A549 treated with AZD9567 at 1 μM for 4 hours (cell line): ENCODE data around the gene DIO1. TPM values are rescaled to one million over a fixed set of nuclear protein-coding genes. Genes with fewer than 3 reads are reported as not detected.

Experiments
- total RNA-seq: library from RNA; stranded (reverse); fragments of 200-300 nt; extraction: Qiagen RNA extraction; gene quantifications from 5 replicates; pipeline ENCODE4 v1.2.3, GENCODE V29; 2022; ENCODE audit not compliant: insufficient read depth

The DIO1 gene
- not detected in 5 replicates for total RNA-seq

DNA sequence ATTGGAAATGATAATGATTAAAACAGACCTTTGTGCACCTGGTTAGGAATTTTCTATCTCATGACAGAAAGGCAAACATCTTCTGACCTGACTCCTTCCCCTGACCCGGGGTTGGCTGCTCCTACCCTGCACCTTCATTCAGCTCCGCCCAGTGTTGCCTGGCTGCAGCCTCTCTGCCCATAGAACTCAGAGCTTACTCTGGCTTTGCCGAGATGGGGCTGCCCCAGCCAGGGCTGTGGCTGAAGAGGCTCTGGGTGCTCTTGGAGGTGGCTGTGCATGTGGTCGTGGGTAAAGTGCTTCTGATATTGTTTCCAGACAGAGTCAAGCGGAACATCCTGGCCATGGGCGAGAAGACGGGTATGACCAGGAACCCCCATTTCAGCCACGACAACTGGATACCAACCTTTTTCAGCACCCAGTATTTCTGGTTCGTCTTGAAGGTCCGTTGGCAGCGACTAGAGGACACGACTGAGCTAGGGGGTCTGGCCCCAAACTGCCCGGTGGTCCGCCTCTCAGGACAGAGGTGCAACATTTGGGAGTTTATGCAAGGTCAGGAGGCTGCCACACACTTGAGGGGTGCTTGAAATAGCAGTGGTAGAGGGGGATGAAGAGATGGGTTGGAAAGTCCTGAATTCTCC, at the start of gene DIO1:
TSS of gene DIO1 (plus strand) at position 189 of the 638 bp plus-strand sequence. CDS start at position 213, 24 bp downstream.

DNA sequence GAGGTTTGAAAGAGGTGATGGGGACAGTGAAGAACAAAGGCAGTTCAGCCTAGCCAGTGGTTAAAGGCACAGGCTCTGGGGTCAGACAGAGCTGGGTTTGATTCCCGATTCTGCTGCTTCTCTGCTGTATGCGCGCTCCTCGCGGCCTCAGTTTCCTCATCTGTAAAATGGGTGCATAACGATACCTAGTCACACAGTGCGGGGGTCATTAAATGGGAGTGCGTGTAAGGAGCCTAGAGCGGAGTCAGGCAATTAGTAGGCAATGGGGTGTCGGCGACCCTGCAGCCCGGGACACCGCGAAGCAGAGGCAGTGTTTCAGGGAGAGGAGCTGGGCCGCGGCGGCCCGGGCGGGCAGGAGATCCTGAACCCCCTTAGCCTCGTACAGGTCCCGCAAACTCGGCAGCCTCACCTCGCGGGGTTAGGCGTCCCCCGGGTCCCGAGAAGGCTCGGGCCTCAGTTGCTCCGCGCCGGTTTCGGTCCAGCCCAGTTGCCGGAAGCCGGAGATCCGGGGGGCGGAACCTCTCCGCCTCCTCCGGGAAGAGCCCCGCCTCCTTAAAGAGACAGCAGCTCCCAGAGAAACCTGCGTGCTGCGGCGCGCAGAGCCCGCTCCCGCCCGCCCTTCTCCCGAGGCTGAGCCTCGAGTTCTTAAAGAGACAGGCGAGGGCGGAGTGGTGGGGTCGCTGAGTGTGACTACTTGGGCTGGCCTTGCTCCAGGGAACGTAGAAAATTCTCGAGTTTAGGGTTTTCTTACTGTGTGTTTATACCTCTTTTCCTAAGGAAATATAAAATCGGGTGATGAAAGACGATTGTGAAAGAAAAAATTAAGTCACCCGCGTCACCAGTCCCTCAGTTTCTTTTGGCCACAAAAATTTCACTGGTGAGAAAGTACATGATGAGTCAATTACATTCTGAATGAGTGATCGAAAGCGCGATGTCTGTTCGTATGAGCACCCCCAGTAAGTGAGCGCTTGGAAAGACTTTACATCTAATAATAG, 4.4 kb upstream of the DIO1 start, which contains the start of gene YIPF1:
TSS of gene YIPF1 (minus strand) at position 494 of the 995 bp plus-strand sequence. CDS start 860 bp downstream, outside the sequence.

DNA sequence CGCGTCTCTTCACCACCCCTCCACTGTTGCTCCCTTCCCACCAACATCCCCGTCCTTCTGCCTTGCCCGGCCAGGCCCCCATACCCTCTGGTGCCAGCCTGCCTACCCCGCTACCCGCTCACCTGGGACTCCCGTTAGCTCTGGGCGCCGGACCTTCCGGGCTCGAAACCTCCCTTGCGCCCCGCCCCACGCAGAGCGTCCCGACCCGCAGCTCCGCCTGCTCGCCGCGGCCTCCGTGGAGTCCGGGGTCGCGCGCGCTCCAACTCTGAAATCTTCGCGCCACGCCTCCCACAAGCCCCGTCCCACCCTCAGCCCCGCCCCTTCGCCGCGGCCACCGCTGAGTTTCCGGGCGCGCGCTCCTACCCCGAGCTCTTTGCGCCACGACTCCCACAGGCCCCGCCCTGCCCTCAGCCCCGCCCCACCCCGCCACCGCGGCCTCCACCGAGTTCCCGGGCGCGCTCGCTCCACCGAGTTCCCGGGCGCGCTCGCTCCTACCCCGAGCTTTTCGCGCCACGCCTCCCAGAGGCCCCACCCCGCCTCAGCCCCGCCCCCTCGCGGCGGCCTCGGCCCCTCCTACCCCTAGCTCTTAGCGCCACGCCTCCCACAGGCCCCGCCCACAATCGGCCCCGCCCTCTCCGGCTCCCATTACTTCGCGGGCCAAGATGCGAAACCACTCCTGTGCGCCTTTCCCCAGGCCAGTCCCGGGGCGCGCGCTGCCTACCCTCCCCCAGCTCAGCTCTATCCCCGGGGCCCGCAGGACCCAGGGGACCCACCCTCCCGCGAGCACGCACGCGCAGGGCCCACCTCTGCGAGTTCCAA, 51.7 kb downstream of the DIO1 start, which contains the start of gene IFT25:
TSS of gene IFT25 (minus strand) at position 267 of the 819 bp plus-strand sequence. CDS start 5,617 bp downstream, outside the sequence.

DNA sequence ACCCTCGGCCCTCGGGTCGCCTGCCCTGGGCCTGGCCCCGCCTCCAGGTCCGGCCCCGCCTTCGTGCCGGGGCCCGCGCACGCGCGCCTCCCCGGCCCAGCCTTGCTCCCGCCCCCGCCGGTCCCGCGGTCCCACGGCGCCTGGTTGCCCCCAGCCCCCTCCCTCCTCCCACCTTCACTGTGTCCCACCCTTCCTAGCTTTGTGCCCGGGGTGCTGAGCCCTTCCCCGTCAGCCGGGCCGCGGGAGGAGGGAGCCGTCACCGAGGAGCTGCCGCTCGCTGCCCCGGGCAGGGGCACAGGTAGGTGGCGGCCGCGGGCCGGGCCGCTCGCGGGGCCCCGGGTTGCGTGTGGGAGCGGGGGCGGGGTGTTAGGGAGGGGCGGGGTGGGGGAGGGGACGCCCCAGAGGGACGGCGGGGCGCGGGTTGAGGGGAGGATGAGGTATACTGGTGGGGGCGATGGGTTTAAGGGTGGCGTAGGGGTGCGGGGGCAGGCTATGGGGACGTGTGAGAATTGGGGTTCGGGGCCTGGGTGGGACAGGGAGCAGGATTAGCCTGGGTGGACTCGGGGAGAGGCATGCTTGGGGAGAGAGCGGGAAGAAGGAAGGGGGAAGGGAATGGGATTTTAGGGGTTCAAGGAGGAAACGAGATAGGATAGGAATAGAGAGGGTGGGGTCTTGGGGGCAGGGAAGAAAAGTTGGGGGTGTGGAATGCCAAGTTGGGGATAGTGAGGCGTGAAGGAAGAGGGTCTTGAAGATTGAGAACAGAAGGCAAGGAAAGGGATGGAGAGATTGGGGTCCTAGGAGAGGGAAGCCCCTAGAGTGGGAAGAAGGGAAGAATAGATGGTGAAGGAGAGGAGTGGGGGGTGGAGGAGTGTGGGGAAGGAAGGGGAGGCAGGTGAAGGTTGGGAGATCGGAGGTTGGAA, 52.5 kb downstream of the DIO1 start, which contains the start of gene LRRC42:
TSS of gene LRRC42 (plus strand) at position 99 of the 920 bp plus-strand sequence. CDS start 5,650 bp downstream, outside the sequence.

Other genes with a start within 250 kb of the DIO1 start
- gene GLIS1, start 155.0 kb upstream of the DIO1 start, total RNA-seq = 0.02 to 0.05 TPM (median 0.04 TPM) in 3 of 5 replicates, not detected in the others
- gene NDC1, start 55.9 kb upstream of the DIO1 start, total RNA-seq = 20.5 to 38.0 TPM (median 23.6 TPM) in 5 replicates
- gene YIPF1, start 4.4 kb upstream of the DIO1 start, total RNA-seq = 12.5 to 16.5 TPM (median 13.2 TPM) in 5 replicates
- gene IFT25, start 51.5 kb downstream of the DIO1 start, total RNA-seq = 22.9 to 31.8 TPM (median 29.9 TPM) in 5 replicates
- gene LRRC42, start 52.2 kb downstream of the DIO1 start, total RNA-seq = 24.9 to 32.1 TPM (median 28.6 TPM) in 5 replicates
- not detected in 5 replicates for gene LDLRAD1, start 124.0 kb downstream of the DIO1 start, total RNA-seq
- gene TMEM59, start 159.0 kb downstream of the DIO1 start, total RNA-seq = 113 to 142 TPM (median 119 TPM) in 5 replicates
- gene TCEANC2, start 159.4 kb downstream of the DIO1 start, total RNA-seq = 1.6 to 3.0 TPM (median 2.9 TPM) in 5 replicates